K562 (cell line): ENCODE results near the gene CNOT6.

Experiments
- TAF1 ChIP-seq: IDR thresholded peaks from 2 replicates; pipeline ENCODE4 v1.6.1; 2011; ENCODE audit warnings: mild to moderate bottlenecking, low read length, moderate library complexity; ENCODE audit not compliant: insufficient read depth, control insufficient read depth, severe bottlenecking; ENCODE audit errors: extremely low read depth
- TF ChIP-seq, protein P1 (sequence below), 2 experiments: fragments of 450-650 bp; formaldehyde crosslinking in 1 of 2; IDR thresholded peaks; 2 replicates each; pipeline versions ENCODE4 v1.4.0 to v1.6.1; 2014 to 2020; ENCODE audit warnings: mild to moderate bottlenecking in 2 of 2, borderline replicate concordance in 1 of 2, low read depth in 1 of 2

DNA sequence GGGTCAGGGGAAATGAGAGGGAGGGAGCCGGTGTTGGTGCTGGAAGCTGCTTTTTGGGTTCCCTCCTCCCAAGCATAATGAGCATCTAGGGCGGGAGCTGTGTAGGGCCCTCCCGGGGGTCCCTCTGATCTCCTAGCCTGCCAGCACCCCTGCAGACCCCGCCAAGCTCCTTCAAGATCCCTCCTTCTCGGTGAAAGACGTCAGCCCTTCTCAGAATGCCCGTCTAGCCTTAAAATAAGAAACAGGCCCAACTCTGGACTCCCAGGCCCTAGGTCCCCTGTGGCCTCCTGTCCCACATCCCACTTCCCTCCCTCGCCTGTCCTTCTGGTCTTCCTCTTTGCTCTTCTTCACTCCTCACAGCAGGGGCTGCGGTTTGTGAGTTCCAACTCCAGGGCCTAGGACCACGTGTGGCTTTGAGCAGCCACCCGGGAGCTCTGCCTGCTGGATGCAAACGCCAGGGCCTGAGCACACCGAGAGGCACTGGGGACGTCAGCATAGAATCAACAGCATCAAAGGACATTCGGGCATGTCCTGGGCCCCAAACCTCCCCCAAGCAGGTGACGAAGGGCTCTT is 105.9 kb downstream of the CNOT6 start:
- TF ChIP-seq, protein P1, sequence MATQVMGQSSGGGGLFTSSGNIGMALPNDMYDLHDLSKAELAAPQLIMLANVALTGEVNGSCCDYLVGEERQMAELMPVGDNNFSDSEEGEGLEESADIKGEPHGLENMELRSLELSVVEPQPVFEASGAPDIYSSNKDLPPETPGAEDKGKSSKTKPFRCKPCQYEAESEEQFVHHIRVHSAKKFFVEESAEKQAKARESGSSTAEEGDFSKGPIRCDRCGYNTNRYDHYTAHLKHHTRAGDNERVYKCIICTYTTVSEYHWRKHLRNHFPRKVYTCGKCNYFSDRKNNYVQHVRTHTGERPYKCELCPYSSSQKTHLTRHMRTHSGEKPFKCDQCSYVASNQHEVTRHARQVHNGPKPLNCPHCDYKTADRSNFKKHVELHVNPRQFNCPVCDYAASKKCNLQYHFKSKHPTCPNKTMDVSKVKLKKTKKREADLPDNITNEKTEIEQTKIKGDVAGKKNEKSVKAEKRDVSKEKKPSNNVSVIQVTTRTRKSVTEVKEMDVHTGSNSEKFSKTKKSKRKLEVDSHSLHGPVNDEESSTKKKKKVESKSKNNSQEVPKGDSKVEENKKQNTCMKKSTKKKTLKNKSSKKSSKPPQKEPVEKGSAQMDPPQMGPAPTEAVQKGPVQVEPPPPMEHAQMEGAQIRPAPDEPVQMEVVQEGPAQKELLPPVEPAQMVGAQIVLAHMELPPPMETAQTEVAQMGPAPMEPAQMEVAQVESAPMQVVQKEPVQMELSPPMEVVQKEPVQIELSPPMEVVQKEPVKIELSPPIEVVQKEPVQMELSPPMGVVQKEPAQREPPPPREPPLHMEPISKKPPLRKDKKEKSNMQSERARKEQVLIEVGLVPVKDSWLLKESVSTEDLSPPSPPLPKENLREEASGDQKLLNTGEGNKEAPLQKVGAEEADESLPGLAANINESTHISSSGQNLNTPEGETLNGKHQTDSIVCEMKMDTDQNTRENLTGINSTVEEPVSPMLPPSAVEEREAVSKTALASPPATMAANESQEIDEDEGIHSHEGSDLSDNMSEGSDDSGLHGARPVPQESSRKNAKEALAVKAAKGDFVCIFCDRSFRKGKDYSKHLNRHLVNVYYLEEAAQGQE (IDR thresholded peaks at IDR 0.05; ENCODE audit: borderline replicate concordance) = no peak
- TF ChIP-seq, protein P1 (CRISPR knock-in tag; IDR thresholded peaks at IDR 0.05; ENCODE audit: low read depth) = no peak
- no peak for TF ChIP-seq TAF1
